GM19035 (cell line): ENCODE results near the gene NR1I2.

Experiments
- ATAC-seq: cut with Tn5 transposase; IDR thresholded peaks from one replicate; pipeline ENCODE4 v1.9.1; 2021; ENCODE audit not compliant: unreplicated experiment

NR1I2 gene

GRCh38 chr3:119817583-119818363, 35.9 kb downstream of the NR1I2 start:
- ATAC-seq: no peak

GRCh38 chr3:119818937-119819336, 37.0 kb downstream of the NR1I2 start:
- no peak for ATAC-seq

GRCh38 chr3:119819806-119820205, 37.9 kb downstream of the NR1I2 start:
- no peak for ATAC-seq

GRCh38 chr3:119825820-119826219, 43.9 kb downstream of the NR1I2 start:
- no peak for ATAC-seq

GRCh38 chr3:119826711-119827608, 45.1 kb downstream of the NR1I2 start:
- no peak for ATAC-seq

- no peak for ATAC-seq
Observed at GRCh38 chr3:119829420-119829819, 47.5 kb downstream of the NR1I2 start.

- no peak for ATAC-seq
Observed at GRCh38 chr3:119831022-119831421, 49.1 kb downstream of the NR1I2 start.

- no peak for ATAC-seq
Observed at GRCh38 chr3:119831941-119832371, 50.1 kb downstream of the NR1I2 start.

- ATAC-seq: no peak
Observed at GRCh38 chr3:119834754-119835370, 53.0 kb downstream of the NR1I2 start.

GRCh38 chr3:119835556-119835955, 53.7 kb downstream of the NR1I2 start:
- no peak for ATAC-seq

- ATAC-seq: no peak
Observed at GRCh38 chr3:119841808-119842471, 60.0 kb downstream of the NR1I2 start.

GRCh38 chr3:119849126-119849525, 67.2 kb downstream of the NR1I2 start:
- no peak for ATAC-seq

- no peak for ATAC-seq
Observed at GRCh38 chr3:119856695-119857094, 74.8 kb downstream of the NR1I2 start.

- no peak for ATAC-seq
Observed at GRCh38 chr3:119858957-119859356, 77.1 kb downstream of the NR1I2 start.

GRCh38 chr3:119859728-119860127, 77.8 kb downstream of the NR1I2 start:
- no peak for ATAC-seq

- no peak for ATAC-seq
Observed at GRCh38 chr3:119861681-119862080, 79.8 kb downstream of the NR1I2 start.

- no peak for ATAC-seq
Observed at GRCh38 chr3:119862616-119863015, 80.7 kb downstream of the NR1I2 start.

- no peak for ATAC-seq
Observed at GRCh38 chr3:119864476-119864875, 82.6 kb downstream of the NR1I2 start.
